Body of pancreas (tissue), 4 donors: ENCODE data around the gene GAPVD1.
"Not testable (repeated sequence)": the region's sequence is repeated elsewhere in the genome, so short reads cannot be mapped to it uniquely, and the experiment has no call there.

Source experiments
- CTCF ChIP-seq, 7 experiments: fragments of 450-650 bp in 4 of 7; fragments of 200-600 bp in 3 of 7; sonication (generic) in 3 of 7; IDR thresholded peaks; one replicate each; pipeline ENCODE4 v1.5.1; 2016 to 2019; ENCODE audit warnings: antibody characterized with exemption in 7 of 7
- POLR2A ChIP-seq, 3 donors: fragments of 450-650 bp; IDR thresholded peaks; one replicate each; pipeline ENCODE4 v1.6.1; 2016; ENCODE audit warnings: antibody characterized with exemption in 3 of 3, mild to moderate bottlenecking in 2 of 3

GRCh38 chr9:125316359-125316758, 54.7 kb downstream of the GAPVD1 start:
- not testable (repeated sequence) for TF ChIP-seq CTCF, POLR2A (IDR thresholded peaks at IDR 0.05)
